GM23338 (cell line): ENCODE results near the gene TPPP3. TPM values are rescaled to one million over a fixed set of nuclear protein-coding genes. Genes with fewer than 3 reads are reported as not detected.

Experiments
- ATAC-seq: fragments of 200-7000 bp; cut with Tn5 transposase; 3 replicates; pipeline ENCODE4 v1.9.1; 2020
- DNase-seq: peaks from one replicate; pipeline ENCODE4 v3.0.0-alpha.2; 2015; ENCODE audit warnings: low spot score
- H2AFZ ChIP-seq: fragments of 200-600 bp; sonication (generic); 2 replicates; pipeline ENCODE4 v1.8.0; 2016; ENCODE audit warnings: antibody characterized with exemption, mild to moderate bottlenecking, moderate library complexity
- H3F3A ChIP-seq: fragments of 200-600 bp; sonication (generic); replicated peaks from 2 replicates; pipeline ENCODE4 v1.8.0; 2017; ENCODE audit warnings: antibody characterized with exemption, mixed run types, low read depth
- H3K27ac ChIP-seq: fragments of 200-600 bp; sonication (generic); 2 replicates; pipeline ENCODE4 v1.6.1; 2016; ENCODE audit warnings: low read depth
- H3K27me3 ChIP-seq: fragments of 200-600 bp; sonication (generic); 2 replicates; pipeline ENCODE4 v1.8.0; 2016; ENCODE audit warnings: mild to moderate bottlenecking, mixed run types, moderate library complexity; ENCODE audit not compliant: insufficient read depth
- H3K36me3 ChIP-seq: fragments of 200-600 bp; sonication (generic); 2 replicates; pipeline ENCODE4 v1.8.0; 2016; ENCODE audit warnings: mild to moderate bottlenecking; ENCODE audit not compliant: insufficient read depth
- H3K4me1 ChIP-seq: fragments of 200-600 bp; sonication (generic); 2 replicates; pipeline ENCODE4 v1.8.0; 2016; ENCODE audit warnings: mild to moderate bottlenecking, moderate library complexity; ENCODE audit not compliant: insufficient read depth
- H3K4me2 ChIP-seq: fragments of 200-600 bp; sonication (generic); 2 replicates; pipeline ENCODE4 v1.7.1; 2017; ENCODE audit warnings: mixed run types
- H3K4me3 ChIP-seq: fragments of 200-600 bp; sonication (generic); 2 replicates; pipeline ENCODE4 v1.6.1; 2016; ENCODE audit warnings: mixed run types
- H3K79me2 ChIP-seq: fragments of 200-600 bp; sonication (generic); replicated peaks from 2 replicates; pipeline ENCODE4 v1.8.0; 2017; ENCODE audit warnings: mild to moderate bottlenecking; ENCODE audit not compliant: insufficient read depth
- H3K9me2 ChIP-seq: fragments of 200-600 bp; sonication (generic); 2 replicates; pipeline ENCODE4 v1.8.0; 2017; ENCODE audit not compliant: insufficient read depth
- H4K20me1 ChIP-seq: fragments of 200-600 bp; sonication (generic); replicated peaks from 2 replicates; pipeline ENCODE4 v1.8.0; 2017; ENCODE audit warnings: mild to moderate bottlenecking; ENCODE audit not compliant: insufficient read depth
- H3K27ac Mint-ChIP-seq: 2 replicates; pipeline ENCODE4 v1.8.0; 2020; ENCODE audit warnings: inconsistent platforms, mild to moderate bottlenecking, moderate library complexity, mixed read lengths
- H3K27me3 Mint-ChIP-seq: 3 replicates; pipeline ENCODE4 v1.8.0; 2022; ENCODE audit warnings: low read depth, mild to moderate bottlenecking, moderate library complexity, mixed read lengths, inconsistent platforms; ENCODE audit not compliant: insufficient read depth, poor library complexity
- H3K36me3 Mint-ChIP-seq: 3 replicates; pipeline ENCODE4 v1.8.0; 2021; ENCODE audit warnings: low read depth, mild to moderate bottlenecking, inconsistent platforms, moderate library complexity, mixed read lengths
- H3K4me1 Mint-ChIP-seq: 3 replicates; pipeline ENCODE4 v1.8.0; 2020; ENCODE audit warnings: mild to moderate bottlenecking, inconsistent platforms, mixed read lengths
- H3K4me3 Mint-ChIP-seq: 3 replicates; pipeline ENCODE4 v1.8.0; 2021; ENCODE audit warnings: moderate library complexity, mild to moderate bottlenecking, inconsistent platforms, mixed read lengths
- H3K9me3 Mint-ChIP-seq: 3 replicates; pipeline ENCODE4 v1.8.0; 2020; ENCODE audit warnings: moderate library complexity, mild to moderate bottlenecking, inconsistent platforms, mixed read lengths
- EZH2 ChIP-seq: fragments of 200-600 bp; sonication (generic); IDR thresholded peaks from one replicate; pipeline ENCODE4 v1.8.0; 2017; ENCODE audit warnings: antibody characterized with exemption, mild to moderate bottlenecking, low read depth; ENCODE audit not compliant: unreplicated experiment
- JUNB ChIP-seq: IDR thresholded peaks from one replicate; pipeline ENCODE4 v1.6.1; 2016; ENCODE audit warnings: antibody characterized with exemption; ENCODE audit not compliant: unreplicated experiment
- NANOG ChIP-seq: IDR thresholded peaks from 2 replicates; pipeline ENCODE4 v1.6.1; 2016; ENCODE audit warnings: antibody characterized with exemption, borderline replicate concordance
- POLR2AphosphoS5 ChIP-seq: IDR thresholded peaks from 2 replicates; pipeline ENCODE4 v1.6.1; 2016; ENCODE audit warnings: antibody characterized with exemption, low read depth
- ZNF331 ChIP-seq: fragments of 250-450 bp; sonication (Bioruptor Pico); IDR thresholded peaks from 2 replicates; pipeline ENCODE4 v1.5.0; 2020; ENCODE audit warnings: low read depth, mild to moderate bottlenecking, moderate library complexity
- polyA plus RNA-seq: library from polyadenylated mRNA; unstranded; fragments of >200 nt; fragmentation: Nextera tagmentation; extraction: Ambion mirVana; gene quantifications from 2 replicates; pipeline ENCODE4 v1.2.1, GENCODE V29; 2016
- total RNA-seq: library from RNA; depleted of rRNA; stranded (reverse); fragments of >200 nt; shearing (Covaris generic); gene quantifications from 2 replicates; pipeline ENCODE4 v1.2.3, GENCODE V29; 2014
- TF ChIP-seq, protein P1 (sequence below), 2 experiments: fragments of 200-600 bp in 1 of 2; sonication (generic) in 1 of 2; conservative IDR thresholded peaks; 2 replicates each; pipeline versions ENCODE4 v1.5.1 to v1.6.1; 2016 to 2017; ENCODE audit warnings: antibody characterized with exemption in 2 of 2, low read depth in 2 of 2, mild to moderate bottlenecking in 2 of 2, moderate library complexity in 1 of 2
- TF ChIP-seq, protein P2 (sequence below): IDR thresholded peaks from one replicate; pipeline ENCODE4 v1.6.1; 2018; ENCODE audit warnings: antibody characterized with exemption; ENCODE audit not compliant: unreplicated experiment

Gene TPPP3
- total and polyA plus RNA-seq, 2 experiments from 2014 or later: 0.26 to 0.28 TPM

DNA sequence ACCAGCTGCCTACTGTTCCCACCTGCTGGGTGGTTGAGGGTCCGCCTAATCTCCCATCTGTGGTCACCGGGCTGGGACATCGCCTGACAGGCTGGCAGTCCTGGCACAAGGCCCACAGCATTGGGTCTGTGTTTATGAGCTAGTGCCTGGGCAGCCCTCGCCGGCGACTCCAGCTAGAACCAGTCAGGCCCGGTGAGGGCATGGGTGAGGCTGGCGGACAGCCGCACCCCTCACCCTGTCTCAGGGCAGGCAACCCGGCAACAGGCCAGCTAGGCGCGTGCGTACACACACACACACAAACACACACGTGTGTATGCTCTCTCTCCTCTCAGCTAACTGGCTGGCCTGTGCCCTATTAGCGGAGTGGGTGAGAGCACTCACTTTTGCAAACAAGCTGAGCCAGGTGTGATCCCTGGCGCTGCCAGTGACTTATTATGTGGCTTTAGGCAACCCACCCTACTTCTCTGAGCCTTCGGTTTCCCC lies 48.0 kb upstream of the TPPP3 start:
- no peak for ATAC-seq
- Mint-ChIP-seq H3K4me1 (peaks cover 10% of the 10 kb centered on the region), H3K27me3 (peaks cover 21% of the 10 kb centered on the region), H3K27ac (no peak overlapping the region), H3K4me3 (no peak overlapping the region), H3K36me3 (peaks cover 19% of the 10 kb centered on the region), H3K9me3 (no peaks in the 10 kb centered on the region)
- TF ChIP-seq POLR2AphosphoS5: no peak
- TF ChIP-seq ZNF331 (CRISPR knock-in tag): no peak
- TF ChIP-seq, protein P1, sequence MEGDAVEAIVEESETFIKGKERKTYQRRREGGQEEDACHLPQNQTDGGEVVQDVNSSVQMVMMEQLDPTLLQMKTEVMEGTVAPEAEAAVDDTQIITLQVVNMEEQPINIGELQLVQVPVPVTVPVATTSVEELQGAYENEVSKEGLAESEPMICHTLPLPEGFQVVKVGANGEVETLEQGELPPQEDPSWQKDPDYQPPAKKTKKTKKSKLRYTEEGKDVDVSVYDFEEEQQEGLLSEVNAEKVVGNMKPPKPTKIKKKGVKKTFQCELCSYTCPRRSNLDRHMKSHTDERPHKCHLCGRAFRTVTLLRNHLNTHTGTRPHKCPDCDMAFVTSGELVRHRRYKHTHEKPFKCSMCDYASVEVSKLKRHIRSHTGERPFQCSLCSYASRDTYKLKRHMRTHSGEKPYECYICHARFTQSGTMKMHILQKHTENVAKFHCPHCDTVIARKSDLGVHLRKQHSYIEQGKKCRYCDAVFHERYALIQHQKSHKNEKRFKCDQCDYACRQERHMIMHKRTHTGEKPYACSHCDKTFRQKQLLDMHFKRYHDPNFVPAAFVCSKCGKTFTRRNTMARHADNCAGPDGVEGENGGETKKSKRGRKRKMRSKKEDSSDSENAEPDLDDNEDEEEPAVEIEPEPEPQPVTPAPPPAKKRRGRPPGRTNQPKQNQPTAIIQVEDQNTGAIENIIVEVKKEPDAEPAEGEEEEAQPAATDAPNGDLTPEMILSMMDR (conservative IDR thresholded peaks at IDR 0.05; ENCODE audit: low read depth in 2 of 2): no peak
- no peak for TF ChIP-seq JUNB
- no peaks in the 10 kb centered on the region; the same call in 1 of the 2 replicates for H4K20me1 ChIP-seq
- no peaks in the 10 kb centered on the region for H3F3A ChIP-seq
- H3K4me2 ChIP-seq: no peak overlapping the region
- no peaks in the 10 kb centered on the region for H3K9me2 ChIP-seq
- no peak overlapping the region for H3K4me3 ChIP-seq
- no peak overlapping the region for H2AFZ ChIP-seq
- H3K27me3 ChIP-seq: no peaks in the 10 kb centered on the region
- H3K79me2 ChIP-seq: no peaks in the 10 kb centered on the region
- peaks cover 3% of the 10 kb centered on the region; the same call in 1 of the 2 replicates for H3K36me3 ChIP-seq
- H3K4me1 ChIP-seq: no peaks in the 10 kb centered on the region
- DNase-seq: no peak
- no peak overlapping the region for H3K27ac ChIP-seq

GRCh38 chr16:67438824-67439393 lies 45.6 kb upstream of the TPPP3 start:
- Mint-ChIP-seq H3K4me1 (peaks cover 9% of the 10 kb centered on the region), H3K27me3 (peaks cover 16% of the 10 kb centered on the region), H3K9me3 (no peaks in the 10 kb centered on the region), H3K36me3 (peaks cover 16% of the 10 kb centered on the region), H3K4me3 (no peak overlapping the region), H3K27ac (no peak overlapping the region)
- no peak for ATAC-seq
- Histone ChIP-seq H3K27me3 (no peaks in the 10 kb centered on the region), H4K20me1 (no peaks in the 10 kb centered on the region), H3K36me3 (peaks cover 3% of the 10 kb centered on the region; the same call in 1 of the 2 replicates), H2AFZ (no peak overlapping the region), H3K27ac (no peak overlapping the region), H3F3A (no peaks in the 10 kb centered on the region), H3K9me2 (no peaks in the 10 kb centered on the region), H3K4me3 (no peak overlapping the region), H3K4me1 (no peaks in the 10 kb centered on the region), H3K4me2 (no peak overlapping the region), H3K79me2 (no peaks in the 10 kb centered on the region)
- DNase-seq: no peak
- TF ChIP-seq ZNF331 (CRISPR knock-in tag) (no peak), NANOG (no peak), JUNB (no peak), EZH2 (no peak)
- TF ChIP-seq, protein P1 (conservative IDR thresholded peaks at IDR 0.05; ENCODE audit: low read depth in 2 of 2): no peak
- TF ChIP-seq, protein P2, sequence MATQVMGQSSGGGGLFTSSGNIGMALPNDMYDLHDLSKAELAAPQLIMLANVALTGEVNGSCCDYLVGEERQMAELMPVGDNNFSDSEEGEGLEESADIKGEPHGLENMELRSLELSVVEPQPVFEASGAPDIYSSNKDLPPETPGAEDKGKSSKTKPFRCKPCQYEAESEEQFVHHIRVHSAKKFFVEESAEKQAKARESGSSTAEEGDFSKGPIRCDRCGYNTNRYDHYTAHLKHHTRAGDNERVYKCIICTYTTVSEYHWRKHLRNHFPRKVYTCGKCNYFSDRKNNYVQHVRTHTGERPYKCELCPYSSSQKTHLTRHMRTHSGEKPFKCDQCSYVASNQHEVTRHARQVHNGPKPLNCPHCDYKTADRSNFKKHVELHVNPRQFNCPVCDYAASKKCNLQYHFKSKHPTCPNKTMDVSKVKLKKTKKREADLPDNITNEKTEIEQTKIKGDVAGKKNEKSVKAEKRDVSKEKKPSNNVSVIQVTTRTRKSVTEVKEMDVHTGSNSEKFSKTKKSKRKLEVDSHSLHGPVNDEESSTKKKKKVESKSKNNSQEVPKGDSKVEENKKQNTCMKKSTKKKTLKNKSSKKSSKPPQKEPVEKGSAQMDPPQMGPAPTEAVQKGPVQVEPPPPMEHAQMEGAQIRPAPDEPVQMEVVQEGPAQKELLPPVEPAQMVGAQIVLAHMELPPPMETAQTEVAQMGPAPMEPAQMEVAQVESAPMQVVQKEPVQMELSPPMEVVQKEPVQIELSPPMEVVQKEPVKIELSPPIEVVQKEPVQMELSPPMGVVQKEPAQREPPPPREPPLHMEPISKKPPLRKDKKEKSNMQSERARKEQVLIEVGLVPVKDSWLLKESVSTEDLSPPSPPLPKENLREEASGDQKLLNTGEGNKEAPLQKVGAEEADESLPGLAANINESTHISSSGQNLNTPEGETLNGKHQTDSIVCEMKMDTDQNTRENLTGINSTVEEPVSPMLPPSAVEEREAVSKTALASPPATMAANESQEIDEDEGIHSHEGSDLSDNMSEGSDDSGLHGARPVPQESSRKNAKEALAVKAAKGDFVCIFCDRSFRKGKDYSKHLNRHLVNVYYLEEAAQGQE: no peak
